HG03565 (cell line): Measurements from ENCODE around the gene LRRC31.

Experiments used
- ATAC-seq: cut with Tn5 transposase; IDR thresholded peaks from one replicate; pipeline ENCODE4 v1.9.1; 2021; ENCODE audit warnings: mild to moderate bottlenecking, moderate library complexity; ENCODE audit not compliant: unreplicated experiment

The LRRC31 gene

DNA sequence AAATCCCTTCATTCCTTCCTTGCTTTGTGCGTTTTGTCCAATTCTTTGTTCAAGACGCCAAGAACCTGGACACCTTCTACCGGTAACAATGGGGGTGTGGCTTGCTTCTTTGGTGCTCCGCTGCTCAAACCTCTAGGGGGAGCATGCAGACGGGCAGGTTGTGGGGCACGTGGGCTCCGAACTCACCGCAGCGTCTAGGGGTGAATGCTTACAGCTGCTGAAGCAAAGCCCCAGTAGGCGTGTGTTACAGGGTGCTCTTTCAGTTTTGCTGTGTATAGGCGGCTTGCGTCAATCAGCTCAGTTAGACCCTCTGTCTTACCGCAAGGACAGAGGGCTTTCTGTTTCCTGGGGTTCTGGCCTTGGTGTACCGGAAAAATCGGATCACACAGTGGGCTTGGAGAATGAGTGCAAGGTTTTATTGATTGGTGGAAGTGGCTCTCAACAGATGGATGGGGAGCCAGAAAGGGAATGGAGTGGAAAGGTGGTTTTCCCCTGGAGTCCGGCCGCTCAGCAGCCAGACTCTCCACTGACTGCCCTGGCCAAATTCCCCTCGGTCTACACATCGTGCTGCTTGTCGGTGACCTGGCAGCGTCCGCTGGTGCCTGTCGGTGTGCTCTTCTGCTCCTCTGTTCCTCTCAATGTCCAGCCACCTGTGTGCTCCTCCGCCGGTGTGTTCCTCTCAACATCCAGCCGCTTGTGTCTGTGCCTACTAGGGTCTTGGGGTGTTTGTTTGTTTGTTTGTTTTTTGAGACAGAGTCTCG, 55.8 kb downstream of the LRRC31 start:
- ATAC-seq: peak; percentile 90

DNA sequence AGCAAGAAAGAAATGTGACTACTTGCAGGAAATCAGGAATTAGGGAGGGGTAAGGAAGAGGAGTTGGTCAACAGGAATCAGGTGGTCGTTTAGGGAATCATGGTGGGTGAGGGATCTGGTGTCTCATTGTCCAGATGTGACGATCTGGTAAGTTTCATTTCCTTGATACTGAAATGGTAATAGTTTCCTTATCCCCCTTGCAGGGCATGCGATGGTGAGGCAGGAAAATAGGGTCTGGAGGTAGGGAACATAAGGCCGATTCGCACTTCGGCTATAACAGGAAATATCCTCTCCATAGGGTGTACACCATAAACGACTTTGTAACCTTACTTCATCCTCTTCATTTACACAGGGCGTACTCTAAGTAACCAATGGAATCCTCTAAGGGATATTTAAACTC, 56.5 kb downstream of the LRRC31 start:
- no peak for ATAC-seq

DNA sequence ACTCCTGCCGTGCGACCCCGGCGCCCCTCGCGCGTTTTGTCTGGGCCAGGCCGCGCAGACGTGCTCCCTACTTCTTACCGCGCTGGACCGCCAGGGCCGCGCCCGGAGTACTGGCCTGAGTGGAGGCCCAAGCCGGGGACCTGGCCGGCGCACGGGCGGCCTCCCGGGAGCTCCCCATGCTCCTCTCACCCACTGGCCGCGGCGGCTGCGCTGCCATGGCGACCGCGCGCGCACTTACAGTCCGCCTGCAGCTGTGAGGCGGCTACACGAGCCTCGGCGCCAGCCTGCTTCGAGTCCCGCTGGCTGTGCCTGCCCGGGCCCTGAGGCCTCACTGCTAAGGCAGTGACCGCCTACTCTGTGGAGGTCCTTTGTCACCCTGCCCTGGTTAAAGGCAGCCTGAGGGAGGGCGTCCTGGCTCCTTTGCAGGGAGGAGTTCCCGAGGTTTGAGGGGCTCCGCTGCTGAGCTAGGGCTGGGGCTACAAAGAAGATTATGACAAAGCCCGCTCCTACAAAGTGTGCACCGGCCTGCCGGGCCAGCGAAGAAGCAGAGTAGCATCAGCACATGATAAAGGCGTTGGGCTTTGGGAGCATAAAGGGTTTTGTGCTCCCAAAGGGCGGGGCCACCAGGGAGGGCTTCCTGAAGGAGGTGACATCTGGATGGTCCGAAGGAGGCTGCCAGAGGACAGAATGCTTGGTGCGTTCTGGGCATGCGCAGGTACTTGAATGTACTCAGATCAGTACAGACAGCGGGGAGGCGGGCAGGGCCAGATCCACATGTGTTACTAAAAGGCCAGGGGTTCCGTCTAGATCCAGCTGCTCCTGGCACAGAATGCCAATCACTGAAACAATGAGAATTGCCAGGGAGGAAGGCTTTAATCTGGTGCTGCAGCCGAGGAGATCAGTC, 57.2 kb downstream of the LRRC31 start, which contains the start of the genes LRRC34 and LRRIQ4:
Gene LRRC34, minus strand, starts transcription at position 573 of the 904 bp plus-strand sequence. Its CDS starts 356 bp downstream, at position 217.
Gene LRRIQ4, plus strand, starts transcription at position 539 of the 904 bp plus-strand sequence. CDS start 9,052 bp downstream, outside the sequence.
- peak; percentile 56 for ATAC-seq

DNA sequence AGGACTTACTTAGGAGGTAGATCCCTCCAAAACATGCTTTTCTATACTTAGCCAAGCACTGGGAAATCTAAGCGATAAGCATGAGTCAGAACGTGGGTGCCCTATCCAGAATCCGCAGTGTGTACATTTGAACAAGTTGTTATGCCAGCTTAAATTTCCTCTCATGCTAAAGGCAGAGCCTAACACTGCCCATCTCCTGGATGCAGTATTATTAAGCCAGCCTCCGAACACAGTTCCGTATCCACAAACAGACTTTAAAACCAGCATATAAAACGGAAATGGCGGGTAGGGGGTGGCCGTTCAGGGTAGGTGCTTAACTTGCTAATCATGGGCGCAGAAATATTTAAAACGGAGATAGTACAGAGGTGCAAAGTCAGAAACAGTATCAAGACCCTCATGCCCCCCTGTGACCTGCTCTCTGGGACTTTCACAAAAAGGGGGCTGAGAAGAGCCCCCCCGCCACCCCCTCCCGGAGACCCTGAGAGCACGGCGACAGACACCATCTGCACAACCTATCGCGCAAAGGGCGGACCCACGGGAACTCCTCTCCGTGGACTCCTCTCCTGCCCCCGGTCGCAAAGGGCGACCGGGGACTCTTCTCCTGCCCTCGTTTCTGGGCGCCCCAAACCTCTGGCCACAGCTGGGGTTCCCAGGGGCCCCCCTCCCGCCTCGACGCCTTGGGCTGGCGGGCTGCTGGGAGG, 58.0 kb downstream of the LRRC31 start:
- no peak for ATAC-seq

DNA sequence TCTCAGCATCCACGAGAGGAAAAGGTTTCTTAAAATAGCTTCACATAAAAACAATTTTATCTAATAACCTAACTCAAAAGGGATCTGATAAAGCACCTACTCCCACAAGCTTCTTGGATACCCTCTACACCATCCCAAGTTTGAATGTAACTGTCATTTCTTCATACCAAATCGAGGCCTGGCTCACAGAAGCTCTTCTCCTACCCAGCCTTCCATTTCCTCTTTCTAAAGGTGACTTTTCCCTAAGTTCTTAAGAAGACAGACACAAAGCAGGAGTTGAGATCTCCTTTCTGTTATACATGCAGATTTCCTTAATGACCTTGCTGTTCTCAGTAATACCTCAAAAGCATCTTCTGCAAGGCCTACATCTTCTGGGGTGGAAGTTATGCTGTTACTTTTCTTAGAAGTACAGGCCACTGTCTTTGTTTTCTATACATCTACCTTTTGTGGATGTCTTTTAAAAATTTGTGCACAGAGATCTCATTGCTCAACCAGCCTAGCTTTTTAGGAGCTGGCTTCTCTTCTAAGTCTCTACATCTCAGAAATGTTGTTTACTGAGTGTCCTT, 60.4 kb downstream of the LRRC31 start:
- no peak for ATAC-seq

DNA sequence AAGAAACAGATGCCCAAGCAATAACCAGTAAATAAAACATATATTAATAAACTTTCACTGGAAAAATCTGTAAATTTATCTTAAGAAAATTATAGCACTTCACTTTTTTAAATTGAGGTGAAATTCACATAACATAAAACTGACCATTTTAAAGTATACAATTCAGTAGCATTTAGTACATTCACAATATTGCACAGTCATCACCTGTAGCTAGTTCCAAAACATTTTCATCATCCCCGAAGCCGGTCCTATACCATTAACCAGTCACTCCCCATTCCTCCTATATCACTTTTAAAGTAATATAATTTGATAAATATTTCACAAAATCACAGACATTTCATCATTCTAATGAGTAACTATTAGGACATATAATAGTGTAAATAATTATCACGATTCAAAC, 65.1 kb downstream of the LRRC31 start:
- ATAC-seq: no peak

DNA sequence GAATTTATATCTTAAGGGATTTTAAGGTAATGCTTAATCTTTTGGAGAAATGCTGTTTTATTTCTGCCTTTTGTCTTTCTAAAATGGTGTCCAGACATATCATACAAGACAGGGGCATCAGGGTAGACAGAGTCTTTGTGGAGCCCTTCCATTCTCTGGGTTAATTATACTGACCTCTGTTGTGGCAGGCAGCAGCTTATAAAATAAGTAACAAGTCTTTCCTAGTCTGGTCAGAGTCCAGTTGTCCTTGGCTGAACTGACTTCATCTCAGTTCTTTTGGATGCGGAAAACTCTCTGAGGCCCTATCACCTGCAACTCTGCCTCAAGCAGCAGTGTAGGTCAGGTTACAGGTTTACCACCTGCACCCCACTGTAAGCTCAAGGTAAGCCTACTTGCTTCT, 77.4 kb downstream of the LRRC31 start:
- no peak for ATAC-seq

DNA sequence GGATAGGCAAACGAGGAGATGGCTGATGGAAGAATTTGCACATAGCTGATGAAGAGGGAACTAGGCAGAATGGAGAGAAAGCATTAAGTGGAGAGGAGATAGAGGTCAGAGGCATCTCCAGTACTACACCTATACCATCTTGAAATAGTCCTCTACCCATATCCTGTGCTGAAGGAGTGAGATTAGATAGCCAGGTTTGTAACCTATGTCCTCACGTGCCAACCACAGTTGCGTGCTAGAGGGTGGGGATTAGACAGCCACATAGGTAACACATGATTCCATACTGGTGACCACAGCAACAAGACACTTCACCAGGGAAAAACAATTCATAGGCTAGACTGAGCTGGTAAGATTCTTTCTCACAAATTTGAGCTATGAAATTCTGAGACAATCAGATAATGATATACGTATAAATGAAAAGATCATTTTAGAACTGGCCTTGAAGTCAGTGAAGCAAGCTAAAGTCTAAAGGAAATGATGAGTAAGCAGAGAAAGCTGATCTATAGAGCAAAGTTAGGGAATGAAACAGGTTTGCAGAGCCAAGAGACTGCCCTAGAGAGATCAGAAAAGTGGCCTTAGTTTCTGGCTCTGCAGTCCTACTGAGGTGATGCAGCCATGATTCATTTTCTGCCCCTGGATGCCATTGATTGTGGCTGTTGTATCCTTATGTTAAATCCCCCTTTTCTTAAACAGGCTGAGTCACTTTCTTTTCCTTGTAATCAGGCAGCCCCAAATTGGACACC, 78.9 kb downstream of the LRRC31 start:
- ATAC-seq: no peak

DNA sequence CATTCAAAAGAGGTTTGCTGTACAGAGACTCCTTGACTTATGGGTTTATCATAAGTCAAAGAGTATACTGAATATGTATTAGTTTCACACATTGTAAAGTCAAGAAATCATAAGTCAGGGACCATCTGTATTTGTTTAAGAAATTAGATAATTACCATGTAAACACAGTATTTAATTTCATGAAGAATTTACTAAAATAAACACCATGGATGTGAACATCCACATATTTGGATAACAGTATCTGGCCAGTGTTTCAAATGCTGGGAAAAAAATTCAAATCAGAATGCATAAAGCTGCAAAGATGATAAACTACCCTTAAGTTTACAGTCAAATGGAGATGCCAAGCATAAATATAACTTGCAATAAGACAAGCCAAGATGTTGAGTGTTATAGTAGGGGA, 79.5 kb downstream of the LRRC31 start:
- no peak for ATAC-seq
